Dendritic cell treated with granulocyte-macrophage colony-stimulating factor and Interleukin-4, amounts not matched to agents 40 ng/mL and 50 ng/mL, for 4 days (primary cell): ENCODE measurements around the gene TEAD2.

Experiments
- H3K27ac Mint-ChIP-seq: one replicate; pipeline ENCODE4 v1.8.0; 2022; ENCODE audit warnings: mild to moderate bottlenecking, mixed read lengths
- H3K27me3 Mint-ChIP-seq: one replicate; pipeline ENCODE4 v1.8.0; 2022; ENCODE audit warnings: mild to moderate bottlenecking, mixed read lengths
- H3K36me3 Mint-ChIP-seq: one replicate; pipeline ENCODE4 v1.8.0; 2022; ENCODE audit warnings: low read depth, mixed read lengths
- H3K4me1 Mint-ChIP-seq: one replicate; pipeline ENCODE4 v1.8.0; 2022; ENCODE audit warnings: low read depth, mixed read lengths
- H3K4me3 Mint-ChIP-seq: one replicate; pipeline ENCODE4 v1.8.0; 2022; ENCODE audit warnings: mild to moderate bottlenecking, moderate library complexity, mixed read lengths
- H3K9me3 Mint-ChIP-seq: one replicate; pipeline ENCODE4 v1.8.0; 2022; ENCODE audit warnings: mixed read lengths
- intact Hi-C: fragments of 100-400 bp; cut with micrococcal nuclease; formaldehyde crosslinking; loops from one replicate; pipeline ENCODE4 v1.15.0; 2022

TEAD2 gene

GRCh38 chr19:49362048-49362928 lies at the start of gene TEAD2:
TEAD2 (minus strand) TSS chr19:49362416; CDS start chr19:49360075, 2,341 bp downstream.
- Mint-ChIP-seq H3K9me3 (no peaks in the 10 kb centered on the region), H3K4me1 (no peaks in the 10 kb centered on the region), H3K4me3 (no peak within 1 kb of the TSS), H3K27me3 (peaks cover 22% of the 10 kb centered on the region), H3K27ac (no peak within 1 kb of the TSS), H3K36me3 (no peaks in the 10 kb centered on the region)
- intact Hi-C loops: no loop called here

GRCh38 chr19:49411681-49412326 lies 49.6 kb upstream of the TEAD2 start:
- peak overlapping the region; percentile 17 for H3K27ac Mint-ChIP-seq
- H3K4me1 Mint-ChIP-seq: peaks cover 54% of the 10 kb centered on the region
- intact Hi-C loops: no loop called here
- no peak overlapping the region for H3K4me3 Mint-ChIP-seq
- H3K9me3 Mint-ChIP-seq: no peaks in the 10 kb centered on the region
- H3K36me3 Mint-ChIP-seq: no peaks in the 10 kb centered on the region
- peaks cover 36% of the 10 kb centered on the region for H3K27me3 Mint-ChIP-seq

GRCh38 chr19:49409441-49410029 lies 47.3 kb upstream of the TEAD2 start:
- intact Hi-C loops: no loop called here
- peaks cover 50% of the 10 kb centered on the region for H3K4me1 Mint-ChIP-seq
- peaks cover 30% of the 10 kb centered on the region for H3K27me3 Mint-ChIP-seq
- H3K36me3 Mint-ChIP-seq: no peaks in the 10 kb centered on the region
- peak overlapping the region; percentile 89 for H3K27ac Mint-ChIP-seq
- H3K9me3 Mint-ChIP-seq: no peaks in the 10 kb centered on the region
- peak overlapping the region; percentile 0 for H3K4me3 Mint-ChIP-seq

GRCh38 chr19:49408816-49409440 lies 46.7 kb upstream of the TEAD2 start:
- no peaks in the 10 kb centered on the region for H3K9me3 Mint-ChIP-seq
- intact Hi-C loops: no loop called here

GRCh38 chr19:49407482-49408015 lies 45.3 kb upstream of the TEAD2 start:
- H3K9me3 Mint-ChIP-seq: no peaks in the 10 kb centered on the region
- H3K27me3 Mint-ChIP-seq: peaks cover 23% of the 10 kb centered on the region
- intact Hi-C loops: no loop called here
- no peak overlapping the region for H3K27ac Mint-ChIP-seq
- H3K4me1 Mint-ChIP-seq: peaks cover 43% of the 10 kb centered on the region
- H3K36me3 Mint-ChIP-seq: no peaks in the 10 kb centered on the region
- no peak overlapping the region for H3K4me3 Mint-ChIP-seq

More at GRCh38 chr19:49408816-49409440, 46.7 kb upstream of the TEAD2 start:
- no peaks in the 10 kb centered on the region for H3K36me3 Mint-ChIP-seq
- peaks cover 27% of the 10 kb centered on the region for H3K27me3 Mint-ChIP-seq
- no peak overlapping the region for H3K4me3 Mint-ChIP-seq
- peaks cover 50% of the 10 kb centered on the region for H3K4me1 Mint-ChIP-seq
- H3K27ac Mint-ChIP-seq: peak overlapping the region; percentile 89

- Mint-ChIP-seq H3K4me1 (peaks cover 41% of the 10 kb centered on the region), H3K27ac (no peak overlapping the region), H3K9me3 (no peaks in the 10 kb centered on the region), H3K36me3 (no peaks in the 10 kb centered on the region), H3K4me3 (no peak overlapping the region), H3K27me3 (peaks cover 18% of the 10 kb centered on the region)
- intact Hi-C loops: no loop called here
Observed at GRCh38 chr19:49407079-49407478, 44.9 kb upstream of the TEAD2 start.

- Mint-ChIP-seq H3K4me3 (no peak overlapping the region), H3K9me3 (no peaks in the 10 kb centered on the region), H3K27me3 (peaks cover 16% of the 10 kb centered on the region), H3K27ac (no peak overlapping the region), H3K36me3 (no peaks in the 10 kb centered on the region), H3K4me1 (peaks cover 20% of the 10 kb centered on the region)
- intact Hi-C loops: no loop called here
Observed at GRCh38 chr19:49403404-49404187, 41.4 kb upstream of the TEAD2 start.

- H3K27me3 Mint-ChIP-seq: peaks cover 13% of the 10 kb centered on the region
- H3K4me3 Mint-ChIP-seq: no peak overlapping the region
- H3K9me3 Mint-ChIP-seq: no peaks in the 10 kb centered on the region
- no peaks in the 10 kb centered on the region for H3K36me3 Mint-ChIP-seq
- H3K4me1 Mint-ChIP-seq: peaks cover 7% of the 10 kb centered on the region
- H3K27ac Mint-ChIP-seq: no peak overlapping the region
- intact Hi-C loops: no loop called here
Observed at GRCh38 chr19:49400029-49400428, 37.8 kb upstream of the TEAD2 start.

GRCh38 chr19:49398931-49399330 lies 36.7 kb upstream of the TEAD2 start:
- peaks cover 7% of the 10 kb centered on the region for H3K4me1 Mint-ChIP-seq

GRCh38 chr19:49398001-49398615 lies 35.9 kb upstream of the TEAD2 start:
- Mint-ChIP-seq H3K4me1 (peaks cover 7% of the 10 kb centered on the region), H3K27ac (no peak overlapping the region), H3K9me3 (no peaks in the 10 kb centered on the region), H3K36me3 (no peaks in the 10 kb centered on the region), H3K4me3 (no peak overlapping the region), H3K27me3 (peaks cover 20% of the 10 kb centered on the region)
- intact Hi-C loops: no loop called here

More at GRCh38 chr19:49398931-49399330, 36.7 kb upstream of the TEAD2 start:
- intact Hi-C loops: no loop called here
- Mint-ChIP-seq H3K27me3 (peaks cover 19% of the 10 kb centered on the region), H3K9me3 (no peaks in the 10 kb centered on the region), H3K4me3 (no peak overlapping the region), H3K36me3 (no peaks in the 10 kb centered on the region), H3K27ac (no peak overlapping the region)

GRCh38 chr19:49396738-49397505 lies 34.7 kb upstream of the TEAD2 start:
- intact Hi-C loops: no loop called here
- H3K36me3 Mint-ChIP-seq: no peaks in the 10 kb centered on the region
- H3K27ac Mint-ChIP-seq: no peak overlapping the region
- H3K9me3 Mint-ChIP-seq: no peaks in the 10 kb centered on the region
- H3K4me1 Mint-ChIP-seq: peaks cover 10% of the 10 kb centered on the region
- H3K4me3 Mint-ChIP-seq: no peak overlapping the region
- peaks cover 29% of the 10 kb centered on the region for H3K27me3 Mint-ChIP-seq
